ENCODE measurements around the gene ROMO1. TPM values are rescaled to one million over a fixed set of nuclear protein-coding genes. Genes with fewer than 3 reads are reported as not detected.
"Not testable (repeated sequence)": the region's sequence is repeated elsewhere in the genome, so short reads cannot be mapped to it uniquely, and the experiment has no call there.

ROMO1 gene
- total RNA-seq, 1 experiment from 2014 or later: 230 TPM

DNA sequence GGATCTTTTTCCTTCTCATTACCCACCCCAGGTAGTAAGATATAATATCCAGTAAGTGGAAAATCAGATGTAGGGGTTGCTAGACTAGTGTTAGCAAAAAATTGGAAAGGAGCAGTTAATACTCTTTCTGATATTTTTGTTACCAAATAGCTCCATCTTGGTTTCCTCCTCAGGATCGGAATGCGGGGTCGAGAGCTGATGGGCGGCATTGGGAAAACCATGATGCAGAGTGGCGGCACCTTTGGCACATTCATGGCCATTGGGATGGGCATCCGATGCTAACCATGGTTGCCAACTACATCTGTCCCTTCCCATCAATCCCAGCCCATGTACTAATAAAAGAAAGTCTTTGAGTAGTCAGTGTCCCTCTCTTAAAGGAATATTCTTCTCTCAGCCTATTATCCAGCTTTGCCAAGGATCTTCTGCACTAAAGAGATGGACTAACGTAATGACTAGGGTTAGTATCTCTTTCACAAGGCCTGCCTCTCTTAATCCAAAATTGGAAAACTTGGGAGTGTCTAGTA is 1.5 kb downstream of the ROMO1 start:
- CTCF ChIA-PET: no interaction called here

DNA sequence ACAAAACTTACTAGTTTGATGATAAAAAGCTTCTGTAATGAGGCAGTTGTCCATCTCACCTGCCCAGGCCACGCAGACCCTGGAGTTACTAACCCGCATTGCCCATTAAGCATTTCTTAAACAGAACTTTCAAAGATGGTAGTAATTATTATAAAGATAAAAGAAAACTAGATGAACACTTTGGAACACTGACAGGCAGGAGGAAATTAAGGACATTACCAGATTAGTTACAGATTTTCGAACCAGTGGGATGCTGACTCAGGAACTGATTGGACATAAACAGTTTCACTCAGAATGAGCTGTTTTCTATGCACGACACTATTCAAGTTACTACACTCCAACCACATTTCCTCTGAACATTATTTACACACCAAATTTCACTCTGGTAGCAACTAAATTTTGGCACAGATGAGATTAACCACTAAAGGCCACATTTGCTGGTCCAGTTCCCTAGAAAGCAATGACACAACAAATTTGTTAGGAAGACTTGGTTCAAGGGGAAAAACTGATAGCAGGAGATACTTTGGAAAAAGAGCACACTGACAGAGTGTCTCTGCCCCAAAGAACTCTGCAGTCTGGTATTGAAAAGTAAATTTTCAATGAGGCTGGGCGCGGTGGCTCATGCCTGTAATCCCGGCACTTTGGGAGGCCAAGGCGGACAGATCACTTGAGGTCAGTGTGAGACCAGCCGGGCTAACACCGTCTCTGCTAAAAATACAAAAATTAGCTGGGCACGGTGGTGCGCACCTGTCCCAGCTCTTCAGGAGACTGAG is 3.0 kb downstream of the ROMO1 start:
- intact Hi-C loops (cut with micrococcal nuclease; ENCODE audit: unreplicated experiment): no loop called here
- peaks cover 89% of the 10 kb centered on the region for H3K36me3 Mint-ChIP-seq (ENCODE audit: insufficient read depth, unreplicated experiment)

More for the DNA sequence above, 1.5 kb downstream of the ROMO1 start:
- DNase-seq: no peak
- Mint-ChIP-seq H3K27me3 (ENCODE audit: unreplicated experiment) (no peaks in the 10 kb centered on the region), H3K4me3 (ENCODE audit: low read depth, unreplicated experiment) (peak overlapping the region; percentile 90), H3K4me1 (ENCODE audit: low read depth, unreplicated experiment) (peaks cover 24% of the 10 kb centered on the region), H3K27ac (ENCODE audit: unreplicated experiment) (peak overlapping the region; percentile 87), H3K9me3 (ENCODE audit: low read depth, unreplicated experiment) (no peaks in the 10 kb centered on the region), H3K36me3 (ENCODE audit: insufficient read depth, unreplicated experiment) (peaks cover 74% of the 10 kb centered on the region)
- no TSS peak for BruUV-seq (replicated peaks)
- intact Hi-C loops (cut with micrococcal nuclease; ENCODE audit: unreplicated experiment): no loop called here
- TF ChIP-seq, protein P1, sequence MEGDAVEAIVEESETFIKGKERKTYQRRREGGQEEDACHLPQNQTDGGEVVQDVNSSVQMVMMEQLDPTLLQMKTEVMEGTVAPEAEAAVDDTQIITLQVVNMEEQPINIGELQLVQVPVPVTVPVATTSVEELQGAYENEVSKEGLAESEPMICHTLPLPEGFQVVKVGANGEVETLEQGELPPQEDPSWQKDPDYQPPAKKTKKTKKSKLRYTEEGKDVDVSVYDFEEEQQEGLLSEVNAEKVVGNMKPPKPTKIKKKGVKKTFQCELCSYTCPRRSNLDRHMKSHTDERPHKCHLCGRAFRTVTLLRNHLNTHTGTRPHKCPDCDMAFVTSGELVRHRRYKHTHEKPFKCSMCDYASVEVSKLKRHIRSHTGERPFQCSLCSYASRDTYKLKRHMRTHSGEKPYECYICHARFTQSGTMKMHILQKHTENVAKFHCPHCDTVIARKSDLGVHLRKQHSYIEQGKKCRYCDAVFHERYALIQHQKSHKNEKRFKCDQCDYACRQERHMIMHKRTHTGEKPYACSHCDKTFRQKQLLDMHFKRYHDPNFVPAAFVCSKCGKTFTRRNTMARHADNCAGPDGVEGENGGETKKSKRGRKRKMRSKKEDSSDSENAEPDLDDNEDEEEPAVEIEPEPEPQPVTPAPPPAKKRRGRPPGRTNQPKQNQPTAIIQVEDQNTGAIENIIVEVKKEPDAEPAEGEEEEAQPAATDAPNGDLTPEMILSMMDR (IDR thresholded peaks at IDR 0.05; ENCODE audit: unreplicated experiment): no peak

GRCh38 chr20:35702824-35703695 is 3.9 kb downstream of the ROMO1 start:
- BruUV-seq (replicated peaks): no TSS peak
- Mint-ChIP-seq H3K27me3 (ENCODE audit: unreplicated experiment) (no peaks in the 10 kb centered on the region), H3K27ac (ENCODE audit: unreplicated experiment) (peak overlapping the region; percentile 86), H3K9me3 (ENCODE audit: low read depth, unreplicated experiment) (no peaks in the 10 kb centered on the region), H3K4me1 (ENCODE audit: low read depth, unreplicated experiment) (peaks cover 13% of the 10 kb centered on the region), H3K4me3 (ENCODE audit: low read depth, unreplicated experiment) (no peak overlapping the region), H3K36me3 (ENCODE audit: insufficient read depth, unreplicated experiment) (peaks cover 96% of the 10 kb centered on the region)
- CTCF ChIA-PET: interaction anchor here (0.5 to 1.2 kb wide), 3 partner anchors 39 to 811 kb away, joined by 3 read pairs; partner anchors contain the start of gene RBM39
- intact Hi-C loops (cut with micrococcal nuclease; ENCODE audit: unreplicated experiment): no loop called here
- DNase-seq: no peak
- TF ChIP-seq, protein P1 (IDR thresholded peaks at IDR 0.05; ENCODE audit: unreplicated experiment): no peak

More for the DNA sequence above, 3.0 kb downstream of the ROMO1 start:
- Mint-ChIP-seq H3K9me3 (ENCODE audit: low read depth, unreplicated experiment) (no peaks in the 10 kb centered on the region), H3K4me3 (ENCODE audit: low read depth, unreplicated experiment) (no peak overlapping the region), H3K4me1 (ENCODE audit: low read depth, unreplicated experiment) (peaks cover 22% of the 10 kb centered on the region), H3K27me3 (ENCODE audit: unreplicated experiment) (no peaks in the 10 kb centered on the region), H3K27ac (ENCODE audit: unreplicated experiment) (peak overlapping the region; percentile 55)
- no peak for DNase-seq
- BruUV-seq (replicated peaks): no TSS peak
- CTCF ChIA-PET: interaction anchor here (0.5 to 1.2 kb wide), 3 partner anchors 9 to 811 kb away, joined by 3 to 4 read pairs (median 3); no protein-coding TSS in a partner anchor
- TF ChIP-seq, protein P1 (IDR thresholded peaks at IDR 0.05; ENCODE audit: unreplicated experiment): no peak

DNA sequence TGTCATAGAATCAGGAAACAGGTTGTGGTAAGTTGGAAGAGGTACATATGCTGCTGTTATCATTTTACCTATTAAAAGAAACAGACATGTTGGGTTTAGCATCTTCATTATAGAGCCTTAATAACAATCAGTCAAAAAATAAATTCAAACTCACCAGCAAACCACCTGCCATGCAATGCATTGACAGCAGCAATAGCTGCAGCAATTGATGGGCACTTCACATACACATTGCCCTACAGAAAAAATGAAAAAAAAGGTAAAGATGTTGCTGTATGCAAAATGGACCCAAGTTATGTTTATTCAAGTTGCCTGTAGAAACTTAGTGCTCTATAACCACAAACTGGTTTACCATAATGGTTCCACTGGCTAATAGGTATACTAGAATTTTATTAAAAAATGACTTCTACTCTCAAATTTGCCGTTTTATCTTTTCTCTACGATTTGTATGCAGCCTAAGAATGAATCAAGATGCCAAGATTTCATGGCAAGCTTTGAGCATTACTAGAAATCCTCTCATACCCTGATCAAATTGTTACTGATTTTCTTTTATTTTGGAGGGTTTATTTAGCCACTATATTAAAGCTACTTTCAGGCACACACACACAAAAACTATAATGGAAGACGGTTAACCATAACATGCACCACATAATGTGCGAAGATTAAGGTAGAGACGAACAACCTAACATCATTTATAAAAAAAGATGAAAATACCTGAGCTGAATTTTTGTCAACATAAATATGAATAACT is 5.5 kb downstream of the ROMO1 start:
- H3K36me3 Mint-ChIP-seq (ENCODE audit: insufficient read depth, unreplicated experiment): peaks cover 96% of the 10 kb centered on the region
- peak overlapping the region; percentile 30 for H3K27ac Mint-ChIP-seq (ENCODE audit: unreplicated experiment)
- TF ChIP-seq, protein P1 (IDR thresholded peaks at IDR 0.05; ENCODE audit: unreplicated experiment): no peak
- H3K27me3 Mint-ChIP-seq (ENCODE audit: unreplicated experiment): no peaks in the 10 kb centered on the region
- no TSS peak for BruUV-seq (replicated peaks)
- H3K4me3 Mint-ChIP-seq (ENCODE audit: low read depth, unreplicated experiment): no peak overlapping the region
- DNase-seq: no peak
- intact Hi-C loops (cut with micrococcal nuclease; ENCODE audit: unreplicated experiment): no loop called here
- H3K9me3 Mint-ChIP-seq (ENCODE audit: low read depth, unreplicated experiment): no peaks in the 10 kb centered on the region
- peaks cover 7% of the 10 kb centered on the region for H3K4me1 Mint-ChIP-seq (ENCODE audit: low read depth, unreplicated experiment)
- CTCF ChIA-PET: interaction anchor here (0.7 kb wide), 1 partner anchor 271 kb away, joined by 6 read pairs; no protein-coding TSS in a partner anchor

DNA sequence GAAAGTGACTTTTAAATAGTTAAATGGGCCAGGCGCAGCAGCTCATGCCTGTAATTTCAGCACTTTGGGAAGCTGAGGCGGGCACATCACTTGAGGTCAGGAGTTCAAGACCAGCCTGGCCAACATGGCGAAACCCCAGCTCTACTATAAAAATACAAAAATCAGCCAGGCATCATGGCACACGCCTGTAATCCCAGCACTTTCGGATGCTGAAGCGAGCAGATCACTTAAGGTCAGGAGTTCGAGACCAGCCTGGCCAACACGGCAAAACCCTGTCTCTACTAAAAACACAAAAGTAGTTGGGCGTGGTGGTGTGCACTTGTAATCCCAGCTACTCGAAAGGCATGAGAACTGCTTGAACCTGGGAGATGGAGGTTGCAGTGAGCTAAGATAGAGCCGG is 6.7 kb downstream of the ROMO1 start:
- H3K27me3 Mint-ChIP-seq (ENCODE audit: unreplicated experiment); H3K27ac Mint-ChIP-seq (ENCODE audit: unreplicated experiment); BruUV-seq (replicated peaks); CTCF ChIA-PET; DNase-seq; intact Hi-C loops (cut with micrococcal nuclease; ENCODE audit: unreplicated experiment); H3K4me1 Mint-ChIP-seq (ENCODE audit: low read depth, unreplicated experiment); H3K4me3 Mint-ChIP-seq (ENCODE audit: low read depth, unreplicated experiment); H3K9me3 Mint-ChIP-seq (ENCODE audit: low read depth, unreplicated experiment): not testable (repeated sequence)
- H3K36me3 Mint-ChIP-seq (ENCODE audit: insufficient read depth, unreplicated experiment): peaks cover 96% of the 10 kb centered on the region

All from Calu3 (cell line).